RPMI7951 (cell line): Measurements from ENCODE around the gene NMT2. TPM values are rescaled to one million over a fixed set of nuclear protein-coding genes. Genes with fewer than 3 reads are reported as not detected.

Source experiments
- DNase-seq: peaks from one replicate; pipeline ENCODE4 v3.0.0-alpha.2; 2012; ENCODE audit warnings: low read depth
- total RNA-seq: library from RNA; depleted of rRNA; stranded (reverse); fragments of >200 nt; shearing (Covaris generic); gene quantifications from 2 replicates; pipeline ENCODE4 v1.2.3, GENCODE V29; 2014

The NMT2 gene
- total RNA-seq, 1 experiment from 2014 or later, result 45.5 TPM

DNA sequence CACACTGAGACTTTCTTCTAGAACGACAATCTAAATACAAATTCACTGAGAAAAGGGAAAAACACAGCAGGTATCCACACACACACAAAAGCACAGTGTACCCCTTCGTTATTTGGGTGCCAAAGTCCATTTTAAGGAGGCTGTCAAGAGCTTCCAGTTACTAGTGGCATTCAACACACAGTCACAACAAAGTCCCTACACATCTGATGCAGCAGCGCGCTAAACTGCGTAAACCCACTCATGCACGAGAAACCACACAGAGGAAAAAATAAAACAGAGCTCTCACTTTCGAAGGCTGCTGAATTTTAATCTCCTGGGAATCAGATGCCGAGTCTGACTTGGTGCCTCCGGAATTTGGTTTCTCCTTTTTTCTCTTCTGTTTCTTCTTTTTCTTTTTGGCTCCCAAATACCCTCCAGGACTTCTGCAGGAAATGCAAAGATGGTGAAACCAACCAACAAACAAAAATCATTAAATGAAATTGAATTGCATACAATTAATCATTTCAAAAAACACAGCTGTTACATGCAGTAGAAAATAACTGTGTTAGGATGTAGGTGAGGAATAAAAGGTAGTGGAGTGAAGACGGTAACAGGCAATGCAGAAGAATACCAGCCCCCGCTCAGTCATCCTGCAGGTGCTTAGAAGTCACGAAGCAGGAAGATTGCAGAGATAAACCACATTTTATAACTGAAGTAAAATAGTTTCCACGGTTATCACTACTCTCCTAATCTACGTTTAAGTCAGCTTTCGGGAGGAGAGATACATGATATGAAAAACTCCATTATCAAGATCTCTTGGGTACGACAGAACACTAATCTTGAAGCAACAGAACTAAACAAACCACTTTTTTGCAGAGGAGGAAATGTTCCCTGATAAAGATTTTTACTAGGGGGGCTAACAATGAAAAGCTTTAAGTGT lies 27.1 kb downstream of the NMT2 start:
- DNase-seq, result no peak

DNA sequence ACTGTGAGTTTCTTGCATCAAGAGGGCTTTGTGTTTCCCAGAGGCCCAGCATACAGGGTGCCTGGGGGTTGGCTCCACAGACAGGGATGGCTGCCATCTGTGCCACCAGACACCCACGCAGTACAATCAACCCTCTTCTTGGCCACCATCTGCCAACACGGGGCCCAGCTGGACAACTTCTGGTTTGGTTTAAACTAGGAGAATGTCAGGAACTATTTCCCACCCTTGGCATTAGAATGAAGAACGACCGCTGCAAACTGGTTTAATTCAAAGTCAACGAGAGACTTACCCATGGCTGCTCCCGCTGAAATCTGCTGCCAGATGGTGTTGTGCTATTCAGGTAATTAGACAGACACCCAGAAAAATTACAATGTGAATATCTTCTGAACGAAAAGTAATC lies 27.8 kb downstream of the NMT2 start:
- no peak for DNase-seq

DNA sequence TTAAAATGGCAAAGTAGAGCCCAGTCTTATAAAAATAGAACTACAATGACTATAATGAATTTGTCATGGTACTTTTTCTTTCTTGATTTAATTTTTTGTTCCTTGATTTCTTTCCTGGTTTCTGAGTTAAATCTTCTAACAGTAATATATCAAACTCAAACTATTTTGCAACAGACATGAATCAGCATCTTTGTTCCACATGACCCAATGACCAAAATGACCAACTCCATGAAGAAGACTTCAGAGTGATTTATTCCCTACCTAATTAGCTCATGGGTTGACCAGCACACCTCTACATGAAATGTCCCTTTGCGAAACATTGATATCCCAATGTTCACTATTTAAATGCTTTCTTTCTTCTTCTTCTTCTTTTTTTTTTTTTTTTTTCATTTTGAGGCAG lies 30.9 kb downstream of the NMT2 start:
- no peak for DNase-seq

DNA sequence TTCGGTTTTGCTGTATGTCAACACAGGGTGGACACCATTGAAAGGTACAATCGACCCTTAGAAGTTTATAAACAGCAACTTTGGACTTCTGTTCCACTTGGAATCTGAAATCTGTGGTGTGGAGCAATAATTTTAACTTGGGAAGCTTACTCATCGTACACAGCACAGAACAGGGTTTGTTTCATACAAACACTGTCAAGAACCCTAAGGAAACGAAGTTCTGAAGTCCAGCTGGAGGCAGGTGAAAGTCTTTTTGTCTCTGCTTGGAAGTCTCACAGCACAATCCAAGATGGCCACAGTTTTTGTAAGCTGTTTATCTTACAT lies 31.5 kb downstream of the NMT2 start:
- no peak for DNase-seq

DNA sequence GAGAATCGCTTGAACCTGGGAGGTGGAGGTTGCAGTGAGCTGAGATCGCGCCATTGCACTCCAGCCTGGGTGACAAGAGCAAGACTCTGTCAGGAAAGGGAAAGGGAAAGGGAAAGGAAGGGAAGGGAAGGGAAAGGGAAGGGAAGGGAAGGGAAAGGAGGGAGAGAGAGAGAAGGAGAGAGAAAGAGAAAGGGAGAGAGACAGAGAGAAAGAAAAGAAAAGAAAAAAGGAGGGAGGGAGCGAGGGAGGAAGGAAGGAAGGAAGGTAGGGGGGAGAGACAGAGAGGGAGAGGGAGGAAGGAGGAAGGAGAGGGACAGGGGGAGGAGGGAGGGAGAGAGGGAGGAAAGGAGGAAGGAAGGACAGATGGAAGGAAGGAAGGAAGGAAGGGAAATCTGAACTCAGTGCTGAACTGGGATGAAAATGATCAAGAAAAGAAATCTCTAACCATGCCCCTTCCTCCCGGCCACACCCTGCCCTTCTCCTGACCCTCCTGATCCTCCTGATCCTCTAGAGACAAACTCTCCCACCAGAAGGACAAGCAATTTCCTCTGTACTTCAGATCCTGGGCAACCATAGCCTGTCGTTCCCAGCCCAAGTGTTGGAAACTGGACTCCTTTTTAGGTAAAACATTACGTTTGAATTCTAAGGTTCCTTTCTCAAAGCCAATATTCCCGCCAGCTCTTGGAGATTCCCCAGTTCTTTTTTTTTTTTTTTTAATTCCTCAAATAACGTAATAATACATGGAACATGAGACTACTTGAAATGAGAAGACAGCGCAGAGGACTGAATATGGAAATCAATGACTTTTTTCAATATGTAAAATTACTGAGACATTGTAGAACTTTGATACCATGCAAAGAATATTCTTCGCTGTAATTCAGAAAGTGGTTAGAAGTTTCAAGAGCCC lies 32.1 kb downstream of the NMT2 start:
- no peak for DNase-seq

DNA sequence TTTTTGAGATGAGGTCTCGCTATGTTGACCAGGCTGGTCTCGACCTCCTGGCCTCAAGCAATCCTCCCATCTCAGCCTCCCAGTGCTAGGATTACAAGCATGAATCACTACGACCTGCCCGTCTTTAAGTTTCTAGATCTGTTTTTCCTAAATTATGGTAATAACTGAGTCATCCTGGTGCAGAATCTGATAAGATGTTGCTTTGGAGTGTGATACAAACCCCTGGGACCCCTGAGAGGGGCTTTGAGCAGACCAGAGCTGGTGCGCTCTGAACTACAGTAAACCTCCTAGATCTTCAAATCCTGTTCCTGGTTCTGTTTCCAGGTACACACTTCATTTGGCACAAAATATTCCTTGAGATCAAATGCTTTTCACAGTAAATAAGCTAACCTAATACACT lies 37.2 kb downstream of the NMT2 start:
- no peak for DNase-seq

DNA sequence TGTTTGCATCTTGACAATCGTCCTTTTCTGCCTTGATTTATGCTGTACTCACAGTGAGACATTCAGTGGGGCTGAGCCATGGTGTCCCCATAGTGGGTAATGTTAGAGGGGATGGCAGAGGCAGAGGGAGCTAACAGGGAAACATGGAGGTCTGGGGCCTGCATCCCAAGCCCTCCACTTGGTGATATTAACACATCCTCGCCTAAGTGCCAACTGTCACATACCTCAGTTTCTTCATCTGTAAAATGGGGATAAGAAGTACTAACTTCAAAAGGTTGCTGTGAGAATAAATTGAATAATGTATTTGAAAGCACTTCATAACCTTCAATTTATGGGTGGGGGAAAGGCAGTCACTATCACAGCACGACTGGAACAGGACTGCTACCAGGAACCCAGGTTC lies 43.6 kb downstream of the NMT2 start:
- DNase-seq, result no peak

DNA sequence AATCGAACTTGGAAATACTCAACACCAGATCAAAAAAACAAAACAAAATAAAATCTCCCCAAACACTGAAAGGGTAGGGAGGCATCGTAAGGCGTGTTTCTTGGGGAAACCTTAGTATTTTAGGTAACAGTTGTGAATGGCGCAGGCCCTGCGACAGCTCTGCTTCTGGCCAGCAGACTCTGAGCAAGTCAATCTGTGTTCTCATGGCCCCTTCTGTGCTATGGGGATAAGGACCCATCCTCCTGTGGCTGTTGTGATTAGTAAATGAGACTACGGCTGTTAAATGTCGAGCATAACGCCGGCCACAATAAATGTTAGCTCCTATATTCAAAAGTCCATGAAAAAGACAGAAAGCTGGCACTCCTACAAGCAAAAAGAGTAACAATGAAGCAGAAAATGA lies 44.3 kb downstream of the NMT2 start:
- DNase-seq, result no peak

DNA sequence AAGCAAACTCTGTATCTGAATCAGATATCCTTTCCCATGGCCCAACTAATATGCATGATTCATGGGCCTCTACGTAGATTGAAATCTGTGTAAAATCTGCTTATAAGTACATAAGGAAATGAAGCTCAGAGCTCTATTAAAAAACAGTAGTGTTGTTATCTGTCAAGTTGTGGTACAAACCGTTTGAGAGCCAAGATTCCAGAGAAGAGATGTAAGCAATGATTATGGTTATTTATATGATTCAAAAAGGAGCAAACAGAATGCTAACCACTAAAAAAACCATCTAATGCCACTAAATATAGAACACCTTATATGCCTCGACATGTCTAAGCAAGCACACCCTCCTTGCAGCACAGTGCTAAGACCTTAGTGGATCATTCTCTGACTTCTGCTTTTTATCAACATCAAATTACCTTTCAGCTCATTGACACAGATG lies 44.7 kb downstream of the NMT2 start:
- DNase-seq, result no peak

DNA sequence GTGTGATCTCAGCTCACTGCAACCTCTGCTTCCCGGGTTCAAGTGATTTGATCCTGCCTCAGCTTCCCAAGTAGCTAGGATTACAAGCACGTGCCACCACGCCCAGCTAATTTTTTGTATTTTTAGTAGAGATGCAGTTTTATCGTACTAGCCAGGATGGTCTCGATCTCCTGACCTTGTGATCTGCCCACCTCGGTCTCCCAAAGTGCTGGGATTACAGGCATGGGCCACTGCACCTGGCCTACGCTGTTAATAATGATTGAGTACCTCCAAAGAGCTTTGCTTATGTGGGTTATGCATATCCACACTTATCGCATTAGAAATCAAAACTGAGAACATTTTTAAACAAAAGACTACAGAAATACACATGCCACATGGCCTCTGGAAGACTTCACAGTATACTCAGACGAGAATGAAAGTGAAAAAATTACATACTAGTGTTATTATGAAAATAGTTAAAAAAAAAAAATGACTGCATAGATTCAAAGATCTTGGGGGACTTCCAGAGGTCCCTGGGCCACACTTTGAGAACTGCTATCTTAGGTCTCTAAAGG lies 45.9 kb downstream of the NMT2 start:
- DNase-seq, result no peak

DNA sequence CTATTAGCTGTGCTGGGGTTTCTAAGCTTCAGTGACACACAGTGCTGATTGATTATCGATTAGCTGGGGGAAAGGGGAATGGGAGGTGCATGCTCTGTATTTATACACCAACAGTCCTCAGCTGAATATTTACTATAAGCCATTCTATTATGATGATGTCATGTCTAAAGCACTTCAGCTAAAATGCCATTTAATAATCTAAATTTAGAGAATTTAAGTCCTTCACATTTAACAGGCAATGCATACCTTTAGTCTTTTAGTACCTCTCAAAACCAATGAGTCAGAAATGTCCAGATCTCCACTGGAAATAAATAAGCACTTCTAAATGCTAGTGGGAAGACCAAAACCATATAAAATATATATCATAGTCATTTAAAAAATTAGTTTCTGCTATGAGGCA lies 46.8 kb downstream of the NMT2 start:
- DNase-seq, result no peak

DNA sequence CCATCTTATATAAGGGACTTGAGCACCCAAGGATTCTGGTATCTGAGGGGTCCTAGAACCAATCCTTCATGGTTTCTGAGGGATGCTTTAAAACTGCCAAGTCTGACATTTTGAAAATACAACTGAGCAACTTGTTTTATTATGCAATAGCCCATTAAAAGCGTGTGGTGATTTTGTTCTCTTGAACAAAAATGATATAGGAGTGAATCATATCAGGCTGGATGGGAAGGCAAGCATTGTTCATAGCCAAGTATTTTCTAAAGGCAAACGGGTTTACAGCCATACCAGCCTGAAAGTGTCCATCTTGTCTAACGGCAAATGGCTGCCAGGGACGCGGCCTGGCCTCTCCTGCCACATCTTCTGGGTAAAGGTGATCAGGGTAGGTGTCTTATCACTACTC lies 48.0 kb downstream of the NMT2 start:
- no peak for DNase-seq

DNA sequence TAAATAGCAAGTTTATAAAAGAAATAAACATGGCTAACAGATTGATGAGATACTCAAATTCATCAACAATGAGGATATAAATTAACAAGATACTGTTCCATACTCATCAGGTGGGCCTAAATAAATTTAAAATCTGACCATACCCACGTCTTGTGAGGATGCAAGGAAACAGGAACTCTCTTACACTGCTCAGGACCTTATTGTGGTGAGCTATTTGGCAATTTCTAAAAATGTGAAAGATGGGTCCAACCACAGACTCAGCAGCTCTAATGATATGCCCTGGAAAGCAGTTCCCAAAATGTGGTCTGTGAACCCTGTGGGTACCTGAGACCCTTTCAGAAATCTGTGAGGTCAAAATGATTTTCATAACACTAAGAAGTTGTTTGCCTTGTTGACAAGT lies 49.9 kb downstream of the NMT2 start:
- DNase-seq, result no peak

DNA sequence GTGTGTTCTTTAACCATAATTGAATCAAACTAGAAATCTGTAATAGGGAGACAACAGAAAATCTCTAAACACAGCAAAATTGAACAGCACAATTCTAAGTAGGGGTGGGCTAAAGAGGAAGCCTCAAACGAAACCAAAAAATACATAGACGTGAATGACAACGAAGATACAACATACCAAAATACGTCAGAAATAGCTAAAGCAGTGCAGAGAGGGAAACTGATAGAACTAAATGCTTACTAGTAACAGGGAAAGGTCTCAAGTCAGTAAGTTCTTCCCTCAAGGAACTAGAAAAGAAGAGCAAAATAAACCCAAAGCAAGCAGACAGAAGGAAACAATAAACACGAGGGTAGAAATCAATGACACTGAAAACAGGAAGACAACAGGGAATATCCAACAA lies 52.3 kb downstream of the NMT2 start:
- DNase-seq, result no peak

DNA sequence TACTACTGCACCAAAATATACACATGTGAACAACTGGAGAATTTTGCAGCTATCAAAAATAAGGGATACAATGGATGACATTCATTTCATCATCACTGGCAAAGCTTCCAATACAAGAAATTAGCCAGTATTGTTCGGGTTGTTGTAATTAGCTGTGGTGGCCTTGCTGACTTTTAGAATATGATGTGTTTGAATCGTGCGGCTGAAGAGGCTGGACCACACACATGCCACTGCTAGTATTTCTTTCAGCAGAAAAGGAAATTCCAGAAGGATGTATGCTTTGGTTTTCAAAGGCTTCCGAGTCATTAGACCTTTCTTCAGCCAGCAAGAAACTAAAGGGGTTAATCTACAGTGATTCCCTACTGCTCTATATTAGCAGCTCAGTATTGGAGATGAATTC lies 54.7 kb downstream of the NMT2 start:
- no peak for DNase-seq

DNA sequence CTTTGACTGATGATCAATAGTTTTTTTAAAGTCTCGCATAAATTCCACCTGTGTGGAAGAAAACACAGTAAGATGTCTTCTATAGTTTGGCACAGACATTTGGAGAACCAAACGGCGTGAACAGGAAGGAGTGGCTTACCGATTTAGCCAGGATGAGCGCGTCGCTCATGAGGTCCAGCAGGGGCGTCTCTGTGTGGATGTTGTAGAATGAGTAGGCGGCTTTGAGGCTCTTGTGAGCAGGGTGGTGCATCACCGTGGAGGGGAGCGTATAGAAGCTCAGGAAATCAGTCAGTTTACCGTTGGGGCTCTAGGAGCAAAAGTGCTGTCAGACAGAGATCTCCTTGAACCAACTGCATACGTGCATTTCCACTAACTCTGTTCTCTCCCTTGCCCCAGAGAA lies 55.8 kb downstream of the NMT2 start:
- DNase-seq, result no peak

DNA sequence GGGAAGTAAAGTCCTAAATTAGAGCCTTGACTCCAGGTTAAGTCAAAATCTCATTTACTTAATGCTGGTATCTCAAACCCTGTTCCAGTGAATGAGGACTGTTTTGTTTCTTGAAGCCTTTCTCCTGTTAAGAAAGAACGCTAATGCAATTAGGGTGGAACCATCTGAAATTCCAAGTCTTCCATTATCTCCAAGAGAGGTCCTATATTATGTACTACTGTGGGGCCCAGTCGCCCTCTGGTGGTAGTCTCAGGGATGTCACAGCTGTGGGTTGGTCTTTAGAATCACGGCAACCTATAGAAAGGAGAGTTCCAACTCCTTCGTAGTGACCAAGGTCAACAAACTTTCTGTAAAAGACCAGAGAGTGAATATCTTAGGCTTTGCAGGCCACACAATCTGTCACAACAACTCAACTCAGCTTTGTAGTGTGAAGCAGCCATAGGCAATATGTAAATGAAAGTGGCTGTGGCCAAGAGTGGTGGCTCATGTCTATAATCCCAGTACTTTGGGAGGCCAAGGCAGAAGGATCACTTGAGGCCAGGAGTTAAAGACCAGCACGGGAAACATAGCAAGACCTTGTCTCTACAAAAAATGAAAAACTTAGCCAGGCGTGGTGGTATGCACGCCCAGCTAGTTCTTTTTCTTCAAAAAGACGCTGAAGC lies 62.0 kb downstream of the NMT2 start:
- DNase-seq, result peak; percentile 71

DNA sequence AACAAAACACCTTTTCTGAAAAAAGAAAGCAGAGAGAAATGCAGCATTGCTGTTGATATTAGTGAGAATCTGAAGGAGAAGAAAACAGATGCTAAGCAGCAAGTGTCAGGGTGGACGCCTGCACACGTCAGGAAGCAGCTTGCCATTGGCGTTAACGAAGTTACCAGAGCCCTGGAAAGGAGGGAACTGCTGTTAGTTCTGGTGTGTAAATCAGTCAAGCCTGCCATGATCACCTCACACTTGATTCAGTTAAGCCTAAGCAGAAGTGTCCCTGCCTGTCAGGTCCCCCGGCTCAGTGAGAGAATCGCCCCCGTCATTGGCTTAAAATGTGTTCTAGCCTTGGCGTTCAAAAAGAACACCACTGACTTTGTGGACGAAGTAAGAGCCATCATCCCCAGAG lies 65.0 kb downstream of the NMT2 start:
- DNase-seq, result no peak

DNA sequence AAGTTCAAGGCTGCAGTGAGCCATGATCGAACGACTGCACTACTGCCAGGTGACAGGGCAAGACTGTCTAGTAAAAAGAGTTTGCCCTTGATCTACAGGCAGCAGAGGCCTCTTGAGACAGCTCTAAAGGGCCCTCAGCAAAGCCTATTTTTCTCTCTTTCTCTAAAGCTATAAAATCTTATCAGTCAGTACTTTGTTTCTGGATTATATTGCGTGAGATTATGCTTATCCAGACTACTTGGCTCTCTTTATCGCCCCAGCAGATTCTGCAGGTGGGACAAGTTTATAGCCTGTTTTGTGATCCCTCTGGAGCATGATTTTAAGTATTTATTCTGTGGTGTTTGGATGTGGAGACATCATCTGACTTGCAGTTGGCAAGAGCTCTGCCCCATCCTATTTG lies 68.6 kb downstream of the NMT2 start:
- DNase-seq, result no peak

DNA sequence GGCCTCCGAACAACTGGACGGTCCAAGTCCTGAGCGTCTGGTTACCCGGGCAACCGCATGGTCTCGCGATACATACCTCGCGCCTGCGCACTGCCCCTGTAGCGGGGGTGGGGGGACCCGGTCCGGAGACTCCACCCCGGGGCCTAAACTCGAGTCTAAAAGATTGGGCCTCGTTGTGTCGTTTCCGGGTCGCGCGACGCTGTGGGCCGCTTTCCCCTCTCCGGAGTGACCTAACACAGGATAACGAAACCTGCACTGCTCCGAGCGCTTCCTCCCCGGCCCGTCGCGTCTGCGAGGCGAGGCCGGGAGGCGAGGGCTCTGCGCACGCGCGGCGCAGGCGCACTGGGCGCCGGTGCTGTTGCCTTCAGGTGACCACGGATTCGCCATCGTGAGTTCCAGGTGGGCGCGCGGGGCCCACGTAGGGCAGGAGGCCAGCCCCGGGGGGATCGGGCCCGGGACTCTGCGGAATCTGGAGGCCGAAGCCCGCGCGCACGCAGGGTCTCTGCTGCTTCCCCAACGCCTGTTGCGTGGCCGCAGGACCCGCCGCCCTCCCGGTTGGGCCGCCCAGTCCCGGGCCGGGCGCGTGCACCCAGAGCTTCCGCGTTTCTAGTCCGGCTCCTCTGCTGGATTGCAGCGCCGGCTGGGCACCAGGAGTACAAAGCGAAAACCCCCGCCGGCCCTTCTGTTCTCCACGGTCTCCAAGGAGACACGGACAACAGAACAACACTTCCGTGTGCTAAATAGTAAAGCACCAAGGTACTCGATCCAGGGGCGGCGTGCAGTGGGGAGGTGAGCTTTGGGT lies 71.3 kb downstream of the NMT2 start, which contains the start of gene RPP38:
Gene RPP38 (plus strand): TSS at position 345 of the 802 bp plus-strand sequence. CDS start 5,960 bp downstream, outside the sequence.
- peak; percentile 94 for DNase-seq

DNA sequence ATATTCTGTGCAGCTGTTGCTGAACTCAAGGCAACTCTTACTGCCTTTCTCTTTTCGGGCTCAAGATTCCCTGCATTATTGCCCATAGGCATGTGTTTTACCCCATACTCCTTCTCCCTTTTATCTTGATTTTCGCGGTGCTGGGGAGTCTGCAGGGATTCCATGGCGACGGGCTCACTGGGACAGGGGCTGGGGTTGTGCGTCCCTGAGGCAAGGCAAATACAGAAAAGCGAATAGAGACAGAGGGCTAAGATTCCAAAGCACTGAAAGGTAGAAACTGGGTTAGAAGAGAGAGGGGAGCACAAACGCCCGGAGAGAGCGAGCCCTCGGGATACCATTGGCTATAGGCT lies 71.9 kb downstream of the NMT2 start:
- no peak for DNase-seq
